PC-9 (cell line): ENCODE results near the gene PRR5L.

Experiments
- CTCF ChIP-seq: fragments of 200-600 bp; sonication (generic); conservative IDR thresholded peaks from 2 replicates; pipeline ENCODE4 v1.6.1; 2017; ENCODE audit warnings: mixed run types, antibody characterized with exemption, mild to moderate bottlenecking, moderate library complexity
- EZH2 ChIP-seq: fragments of 200-600 bp; sonication (generic); IDR thresholded peaks from 2 replicates; pipeline ENCODE4 v1.8.0; 2017; ENCODE audit warnings: antibody characterized with exemption, low read depth

- no peak for TF ChIP-seq CTCF
- TF ChIP-seq EZH2 = no peak
Observed at GRCh38 chr11:36513965-36514364, 217.9 kb downstream of the PRR5L start.
